Measurements from ENCODE around the gene LAMP5.

Gene LAMP5

DNA sequence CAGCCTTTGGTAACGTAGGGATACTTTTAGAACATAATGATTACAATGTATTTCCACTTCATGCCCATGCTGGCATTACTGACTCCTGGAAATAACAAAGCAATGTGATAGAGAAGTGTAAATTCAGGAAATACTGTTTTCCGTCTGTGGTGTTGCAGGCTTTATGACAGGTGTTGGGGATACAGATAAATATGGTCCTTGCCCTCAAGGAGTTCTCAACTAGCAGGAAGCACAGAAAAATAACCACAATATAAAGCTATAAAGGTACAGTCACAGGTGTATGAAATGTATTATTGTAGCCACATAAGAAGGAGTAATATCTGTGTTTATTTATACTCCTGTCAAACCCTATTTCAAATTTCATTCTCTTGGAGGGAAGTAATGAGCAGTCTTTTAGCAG lies 12.9 kb upstream of the LAMP5 start:
- DNase-seq = no peak

GRCh38 chr20:9503526-9504245 lies 10.7 kb upstream of the LAMP5 start:
- peak; percentile 1 for DNase-seq

- DNase-seq = no peak
Observed at GRCh38 chr20:9506280-9506821, 8.0 kb upstream of the LAMP5 start.

- no peak for DNase-seq
Observed at GRCh38 chr20:9506964-9507369, 7.4 kb upstream of the LAMP5 start.

DNA sequence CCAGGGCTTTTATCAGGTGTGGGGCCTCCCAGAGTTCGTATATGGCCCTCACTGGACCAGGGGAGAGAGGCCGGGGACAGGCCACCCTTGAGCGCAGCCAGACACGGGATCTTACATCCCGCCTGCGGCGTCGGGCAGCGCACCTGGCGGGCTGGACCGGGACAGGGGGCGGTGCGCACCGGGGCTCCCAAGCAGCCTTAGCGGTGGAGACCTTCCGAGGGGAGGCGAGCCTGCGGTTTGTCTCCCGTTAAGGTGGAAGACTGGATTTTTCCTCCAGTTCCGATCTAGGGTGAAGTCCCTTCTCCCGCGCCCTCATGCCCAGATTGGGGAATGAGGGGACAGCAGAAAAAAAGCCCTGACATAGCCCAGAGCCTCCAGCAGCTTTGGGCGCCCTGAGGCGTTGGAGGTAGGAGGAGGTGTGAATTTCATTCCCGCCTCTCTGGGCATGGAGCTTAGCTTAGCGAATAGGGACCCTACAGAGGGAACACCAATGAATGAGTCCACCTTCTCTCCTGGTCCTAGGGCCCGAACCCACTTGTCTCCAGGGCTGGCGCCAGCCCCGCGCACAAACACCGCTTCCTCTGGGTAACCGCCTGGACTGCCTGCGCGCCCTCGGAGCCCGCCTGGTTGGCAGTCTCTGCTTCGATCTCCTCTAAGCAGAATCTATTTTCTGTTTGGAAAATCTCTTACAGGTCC lies 6.7 kb upstream of the LAMP5 start:
- DNase-seq = no peak

DNA sequence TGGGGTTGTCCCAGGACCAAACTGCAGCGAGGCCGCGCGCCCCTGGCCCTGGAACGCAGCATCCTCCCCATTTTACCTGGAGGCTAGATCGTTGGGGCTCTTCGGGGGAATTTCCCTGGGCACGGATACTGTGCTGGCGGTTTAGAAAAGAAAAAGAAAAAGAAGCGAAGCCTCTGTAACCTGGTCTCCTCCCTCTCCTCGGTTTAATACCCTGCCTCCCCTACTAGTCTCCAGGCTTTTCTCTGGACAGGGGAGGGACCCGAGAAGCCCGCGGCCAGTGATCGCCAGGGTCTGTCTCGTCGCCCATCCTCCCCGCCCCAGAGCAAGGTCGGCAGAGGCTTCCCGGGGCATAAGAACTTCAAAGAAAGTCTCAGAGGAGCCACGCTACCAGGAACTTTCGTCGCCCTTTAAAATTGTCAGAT lies 6.1 kb upstream of the LAMP5 start:
- DNase-seq = no peak

GRCh38 chr20:9508696-9509178 lies 5.7 kb upstream of the LAMP5 start:
- DNase-seq = no peak

DNA sequence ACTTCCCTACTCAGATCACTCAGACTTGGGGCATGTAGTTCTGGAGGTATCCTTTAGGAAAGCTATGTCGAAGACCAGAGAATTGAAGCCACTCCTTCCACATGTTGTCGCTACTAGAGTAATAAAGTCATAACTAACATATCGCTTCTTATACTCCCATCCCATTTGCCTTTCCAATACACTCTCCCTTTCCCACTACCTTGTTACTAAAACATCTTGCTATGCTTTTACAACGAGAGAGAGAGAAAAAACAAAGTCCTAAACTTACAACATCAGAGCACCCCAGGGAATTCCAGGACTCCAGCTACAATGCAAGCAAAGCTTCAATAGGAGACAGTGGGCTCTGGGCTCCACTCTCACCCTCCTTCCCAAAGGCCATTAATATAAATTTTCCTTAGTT lies 5.1 kb upstream of the LAMP5 start:
- DNase-seq = no peak

- no peak for DNase-seq
Observed at GRCh38 chr20:9510911-9511310, 3.5 kb upstream of the LAMP5 start.

DNA sequence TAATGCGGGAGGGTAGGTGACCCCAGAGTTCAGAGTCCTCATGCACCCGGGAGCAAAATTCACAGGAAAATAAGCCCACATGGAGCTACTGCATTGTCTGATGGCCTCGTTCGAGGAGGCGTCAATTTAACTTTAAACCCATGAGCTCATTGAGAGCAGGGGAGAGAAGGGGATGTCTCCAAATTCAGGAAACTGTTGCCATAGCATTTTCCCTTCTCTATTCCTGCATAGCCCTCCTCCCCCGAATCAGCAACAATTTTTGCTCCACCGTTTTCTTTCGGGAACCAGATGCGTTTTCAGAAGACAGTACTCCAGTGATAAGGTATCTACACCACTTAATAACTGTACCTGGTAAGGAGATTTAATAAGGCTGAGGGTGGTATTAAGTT lies 324 bp upstream of the LAMP5 start:
- no peak for DNase-seq

- DNase-seq = no peak
Observed at GRCh38 chr20:9515214-9515585, 810 bp downstream of the LAMP5 start.

DNA sequence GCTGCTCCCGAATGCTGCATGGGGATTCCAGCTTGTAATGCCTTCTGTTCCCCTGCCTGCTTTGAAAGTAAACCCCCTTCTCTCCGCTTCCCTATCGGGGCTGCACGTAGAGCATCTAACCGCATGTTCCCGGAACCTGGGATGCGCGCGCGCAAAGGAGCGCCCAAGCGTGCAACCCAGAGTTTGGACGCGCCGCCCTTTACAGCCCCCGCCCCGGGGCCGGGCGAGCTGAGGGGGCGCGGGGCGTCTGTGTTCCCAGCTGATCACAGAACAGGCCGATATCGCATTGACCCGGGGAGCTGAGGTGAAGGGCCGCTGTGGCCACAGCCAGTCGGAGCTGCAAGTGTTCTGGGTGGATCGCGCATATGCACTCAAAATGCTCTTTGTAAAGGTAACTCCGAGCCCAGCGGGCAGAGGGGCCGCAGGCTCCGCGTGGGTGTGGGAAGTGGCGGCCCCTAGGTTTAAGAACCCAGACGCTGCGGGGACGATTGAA lies 1.4 kb downstream of the LAMP5 start:
- DNase-seq = no peak

GRCh38 chr20:9516234-9516871 lies 2.0 kb downstream of the LAMP5 start:
- DNase-seq = no peak

GRCh38 chr20:9517297-9518162 lies 3.1 kb downstream of the LAMP5 start:
- no peak for DNase-seq

- no peak for DNase-seq
Observed at GRCh38 chr20:9518576-9519175, 4.3 kb downstream of the LAMP5 start.

DNA sequence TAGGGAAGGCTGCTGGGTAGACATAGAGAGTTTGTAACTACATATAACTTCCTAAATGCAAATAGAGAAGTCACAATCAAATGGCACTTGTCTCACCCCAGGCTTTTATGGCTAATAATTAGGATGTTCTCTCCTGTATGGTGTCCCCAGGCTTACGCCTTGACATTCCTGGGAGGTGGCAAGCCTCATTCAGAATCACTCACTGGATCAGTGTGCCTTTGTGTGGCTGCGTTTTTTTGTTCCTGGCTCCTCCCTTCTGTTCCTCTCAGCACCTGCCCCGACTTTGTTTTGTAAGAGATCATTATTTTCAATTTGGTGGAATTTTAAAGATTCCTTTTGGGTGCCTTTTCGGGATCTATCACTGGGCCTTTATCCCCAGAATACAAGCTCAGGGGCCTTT lies 5.7 kb downstream of the LAMP5 start:
- no peak for DNase-seq

DNA sequence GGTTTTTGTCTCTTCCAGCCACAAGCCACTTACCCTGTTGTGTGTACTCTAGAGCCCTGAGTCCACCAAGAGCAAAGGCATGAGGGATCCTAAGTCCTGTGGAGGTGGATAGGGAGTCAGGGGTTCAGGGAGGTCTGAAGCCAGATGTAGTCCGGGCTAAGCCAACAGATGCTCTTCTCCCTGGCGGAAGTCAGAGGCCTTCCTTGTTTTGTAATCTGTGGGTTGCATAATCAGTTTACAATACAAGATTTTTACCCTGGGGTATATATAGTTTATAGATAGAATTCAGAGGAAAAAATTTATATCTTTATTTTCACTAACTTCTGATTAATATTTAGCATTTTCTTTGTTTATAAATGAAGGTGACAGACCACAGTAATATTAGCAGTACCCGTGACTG lies 9.2 kb downstream of the LAMP5 start:
- DNase-seq = no peak

- no peak for DNase-seq
Observed at GRCh38 chr20:9531581-9531980, 17.2 kb downstream of the LAMP5 start.

GRCh38 chr20:9532069-9532838 lies 17.9 kb downstream of the LAMP5 start:
- DNase-seq = no peak

DNA sequence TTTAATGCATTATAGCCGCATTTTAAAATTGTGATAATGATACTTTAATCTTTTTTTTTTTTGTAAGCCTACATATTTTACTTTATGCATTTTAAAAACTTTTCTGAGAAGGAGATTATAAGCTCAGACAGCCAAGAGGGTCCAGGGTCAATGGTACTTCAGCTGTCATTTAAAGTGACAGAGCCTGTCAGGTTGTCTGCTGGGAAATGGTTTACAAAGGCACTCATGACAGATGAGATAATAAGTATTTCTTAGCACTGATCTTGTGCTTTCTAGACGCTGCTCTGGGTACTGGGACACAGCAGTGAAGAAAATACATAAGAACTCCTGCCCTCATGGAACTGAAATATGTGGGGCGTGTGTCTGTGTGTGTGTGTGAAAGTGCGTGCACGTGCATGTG lies 19.6 kb downstream of the LAMP5 start:
- no peak for DNase-seq

GRCh38 chr20:9535449-9535848 lies 21.1 kb downstream of the LAMP5 start:
- DNase-seq = no peak

All from hematopoietic multipotent progenitor cell treated with erythropoietin and hydrocortisone succinate and interleukin-3 and kit ligand, for 8 days (in vitro differentiated cells).